Memory B cell (primary cell): ENCODE results near the gene FBXO28.
A peak's percentile ranks its signal among the peaks of the same experiment; 100 is the strongest.
"Not testable (repeated sequence)": the region's sequence is repeated elsewhere in the genome, so short reads cannot be mapped to it uniquely, and the experiment has no call there.

Experiments used
- ATAC-seq: fragments of 150-1000 bp; cut with Tn5 transposase; 2 replicates; pipeline ENCODE4 v1.10.0; 2021; ENCODE audit warnings: low read depth, mild to moderate bottlenecking, moderate library complexity
- DNase-seq, 2 donors: peaks; one replicate each; pipeline ENCODE4 v3.0.0; 2022; ENCODE audit warnings: low spot score in 2 of 2
- H3K27ac Mint-ChIP-seq: one replicate; pipeline ENCODE4 v1.8.0; 2022; ENCODE audit warnings: mild to moderate bottlenecking, moderate library complexity, mixed read lengths
- H3K27me3 Mint-ChIP-seq: one replicate; pipeline ENCODE4 v1.8.0; 2022; ENCODE audit warnings: mixed read lengths
- H3K36me3 Mint-ChIP-seq: one replicate; pipeline ENCODE4 v1.8.0; 2022; ENCODE audit warnings: mild to moderate bottlenecking, mixed read lengths
- H3K4me1 Mint-ChIP-seq: one replicate; pipeline ENCODE4 v1.8.0; 2022; ENCODE audit warnings: mixed read lengths
- H3K4me3 Mint-ChIP-seq: one replicate; pipeline ENCODE4 v1.8.0; 2022; ENCODE audit warnings: mild to moderate bottlenecking, moderate library complexity, mixed read lengths
- H3K9me3 Mint-ChIP-seq: one replicate; pipeline ENCODE4 v1.8.0; 2022; ENCODE audit warnings: mixed read lengths

Gene FBXO28

DNA sequence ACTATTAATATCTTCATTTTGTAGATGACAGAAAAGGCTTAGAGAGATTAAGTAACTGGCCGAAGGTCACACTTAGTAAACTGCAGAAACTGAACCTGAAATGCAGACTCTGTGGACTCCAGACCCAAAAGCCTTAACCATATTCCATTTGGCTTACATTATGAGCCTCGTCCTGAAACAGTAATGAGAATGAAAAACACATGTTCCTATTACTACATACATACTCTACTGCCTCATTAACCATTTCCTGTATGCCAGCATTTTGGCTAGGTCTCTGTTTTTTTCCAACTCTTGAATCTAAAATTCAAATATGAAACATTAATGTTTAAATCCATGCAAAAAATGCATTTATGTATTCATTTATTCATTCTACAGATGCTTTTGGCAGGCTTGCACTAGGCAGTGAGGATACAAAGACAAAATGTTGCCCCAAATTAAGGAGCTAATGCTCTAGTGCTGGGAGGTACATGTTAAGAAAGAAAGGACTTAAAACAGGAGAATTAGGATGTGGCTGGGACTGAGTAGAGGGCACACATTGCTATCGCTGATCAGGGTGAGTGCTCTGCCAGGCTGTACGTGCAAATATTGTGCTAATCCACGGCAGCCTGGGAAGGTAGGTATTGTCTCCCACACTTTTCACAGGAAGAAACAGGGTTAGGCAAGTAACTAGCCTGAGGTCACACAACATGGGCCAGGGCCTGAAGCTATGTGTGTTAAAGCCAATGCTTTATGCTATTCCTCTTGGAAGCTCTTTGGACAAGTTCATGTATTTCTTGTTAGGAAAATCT, 83.1 kb downstream of the FBXO28 start:
- DNase-seq: no peak
- Mint-ChIP-seq H3K4me1 (peaks cover 15% of the 10 kb centered on the region), H3K27me3 (no peaks in the 10 kb centered on the region), H3K4me3 (no peak overlapping the region), H3K36me3 (peaks cover 15% of the 10 kb centered on the region), H3K9me3 (no peaks in the 10 kb centered on the region), H3K27ac (peak overlapping the region; percentile 74)
- ATAC-seq: no peak

DNA sequence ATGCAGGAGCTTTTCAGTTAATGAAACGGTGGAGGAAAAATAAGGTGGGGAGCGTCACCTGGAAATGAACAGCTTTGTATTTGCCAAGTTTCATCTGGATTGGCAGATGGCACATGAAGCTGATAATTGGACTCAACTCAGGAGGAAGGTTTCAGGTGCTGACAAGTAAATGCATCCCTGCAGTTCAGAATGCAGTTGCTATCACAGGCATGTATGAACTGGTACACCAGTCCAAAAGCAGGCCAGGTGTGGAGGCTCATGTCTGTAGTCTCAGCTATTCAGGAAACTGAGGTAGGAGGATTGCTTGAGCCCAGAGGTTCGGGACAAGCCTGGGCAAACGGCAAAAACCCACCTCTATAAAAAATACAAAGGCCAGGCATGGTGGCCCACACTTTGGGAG, 84.7 kb downstream of the FBXO28 start:
- no peaks in the 10 kb centered on the region for H3K9me3 Mint-ChIP-seq

DNA sequence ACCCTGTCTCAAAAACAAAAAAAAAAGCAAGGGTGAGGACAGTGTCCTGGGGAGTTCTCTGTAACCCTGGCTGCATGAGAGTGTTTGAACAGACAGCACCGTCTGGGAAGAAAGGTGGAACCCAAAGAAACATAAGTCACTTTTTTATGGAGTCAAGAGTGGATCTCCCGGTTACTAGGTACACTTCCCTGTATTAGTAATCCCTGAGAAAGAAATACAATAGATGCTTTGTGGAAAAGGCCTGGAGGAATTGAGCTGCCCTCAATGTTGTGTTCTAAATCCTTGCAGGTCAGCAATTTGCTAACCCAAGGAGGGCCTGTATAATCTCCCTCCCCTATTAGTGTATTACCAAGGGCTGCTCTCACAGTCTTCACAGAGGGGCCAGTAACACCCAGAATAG, 85.8 kb downstream of the FBXO28 start:
- no peaks in the 10 kb centered on the region for H3K9me3 Mint-ChIP-seq
- peaks cover 28% of the 10 kb centered on the region for H3K4me1 Mint-ChIP-seq
- no peak for DNase-seq
- H3K36me3 Mint-ChIP-seq: peaks cover 5% of the 10 kb centered on the region
- H3K4me3 Mint-ChIP-seq: no peak overlapping the region
- H3K27me3 Mint-ChIP-seq: no peaks in the 10 kb centered on the region
- ATAC-seq: no peak
- no peak overlapping the region for H3K27ac Mint-ChIP-seq

More for the DNA sequence above, 84.7 kb downstream of the FBXO28 start:
- H3K4me1 Mint-ChIP-seq: peaks cover 23% of the 10 kb centered on the region
- H3K4me3 Mint-ChIP-seq: no peak overlapping the region
- H3K27me3 Mint-ChIP-seq: no peaks in the 10 kb centered on the region
- DNase-seq (no peak), ATAC-seq (no peak)
- peaks cover 8% of the 10 kb centered on the region for H3K36me3 Mint-ChIP-seq
- H3K27ac Mint-ChIP-seq: peak overlapping the region; percentile 2

- peaks cover 34% of the 10 kb centered on the region for H3K4me1 Mint-ChIP-seq
- no peak for ATAC-seq
- H3K9me3 Mint-ChIP-seq: no peaks in the 10 kb centered on the region
- peaks cover 2% of the 10 kb centered on the region for H3K36me3 Mint-ChIP-seq
- no peak overlapping the region for H3K27ac Mint-ChIP-seq
- DNase-seq: no peak
- H3K4me3 Mint-ChIP-seq: no peak overlapping the region
- no peaks in the 10 kb centered on the region for H3K27me3 Mint-ChIP-seq
Observed at GRCh38 chr1:224201383-224201782, 87.5 kb downstream of the FBXO28 start.

- no peak for ATAC-seq
- H3K4me1 Mint-ChIP-seq: peaks cover 34% of the 10 kb centered on the region
- H3K4me3 Mint-ChIP-seq: no peak overlapping the region
- no peaks in the 10 kb centered on the region for H3K9me3 Mint-ChIP-seq
- no peaks in the 10 kb centered on the region for H3K27me3 Mint-ChIP-seq
- DNase-seq: no peak
- no peak overlapping the region for H3K27ac Mint-ChIP-seq
- peaks cover 2% of the 10 kb centered on the region for H3K36me3 Mint-ChIP-seq
Observed at GRCh38 chr1:224201853-224202252, 87.9 kb downstream of the FBXO28 start.

- DNase-seq (peak; percentile 37 to 49), ATAC-seq (peak; percentile 93)
- H3K36me3 Mint-ChIP-seq: no peaks in the 10 kb centered on the region
- H3K27ac Mint-ChIP-seq: peak overlapping the region; percentile 24
- peak overlapping the region; percentile 69 for H3K4me3 Mint-ChIP-seq
- H3K9me3 Mint-ChIP-seq: no peaks in the 10 kb centered on the region
- H3K4me1 Mint-ChIP-seq: peaks cover 28% of the 10 kb centered on the region
- no peaks in the 10 kb centered on the region for H3K27me3 Mint-ChIP-seq
Observed at GRCh38 chr1:224203243-224204016, 89.5 kb downstream of the FBXO28 start.

DNA sequence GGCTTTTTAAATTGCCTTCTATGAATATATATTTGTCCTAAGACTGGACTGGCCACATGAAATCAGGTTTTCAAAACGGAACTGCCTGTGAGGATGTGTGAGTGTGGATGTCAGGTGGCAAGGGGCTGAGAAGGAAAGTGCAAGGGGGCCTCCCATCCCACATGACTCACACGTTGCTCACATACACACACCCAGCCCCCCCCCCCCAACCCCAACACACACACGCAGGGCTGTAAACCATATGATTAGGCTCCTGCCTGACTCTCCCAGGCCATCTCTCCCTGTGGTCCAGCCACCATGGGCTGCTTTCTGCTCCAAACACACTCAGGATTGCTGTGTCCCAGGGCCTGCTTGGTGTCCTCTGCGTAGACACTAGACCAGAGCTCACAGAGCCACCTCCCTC, 91.5 kb downstream of the FBXO28 start:
- no peak for ATAC-seq
- peak overlapping the region; percentile 66 for H3K4me3 Mint-ChIP-seq
- H3K4me1 Mint-ChIP-seq: peaks cover 31% of the 10 kb centered on the region
- H3K27me3 Mint-ChIP-seq: no peaks in the 10 kb centered on the region
- peak overlapping the region; percentile 72 for H3K27ac Mint-ChIP-seq
- DNase-seq: no peak
- no peaks in the 10 kb centered on the region for H3K36me3 Mint-ChIP-seq
- H3K9me3 Mint-ChIP-seq: no peaks in the 10 kb centered on the region

DNA sequence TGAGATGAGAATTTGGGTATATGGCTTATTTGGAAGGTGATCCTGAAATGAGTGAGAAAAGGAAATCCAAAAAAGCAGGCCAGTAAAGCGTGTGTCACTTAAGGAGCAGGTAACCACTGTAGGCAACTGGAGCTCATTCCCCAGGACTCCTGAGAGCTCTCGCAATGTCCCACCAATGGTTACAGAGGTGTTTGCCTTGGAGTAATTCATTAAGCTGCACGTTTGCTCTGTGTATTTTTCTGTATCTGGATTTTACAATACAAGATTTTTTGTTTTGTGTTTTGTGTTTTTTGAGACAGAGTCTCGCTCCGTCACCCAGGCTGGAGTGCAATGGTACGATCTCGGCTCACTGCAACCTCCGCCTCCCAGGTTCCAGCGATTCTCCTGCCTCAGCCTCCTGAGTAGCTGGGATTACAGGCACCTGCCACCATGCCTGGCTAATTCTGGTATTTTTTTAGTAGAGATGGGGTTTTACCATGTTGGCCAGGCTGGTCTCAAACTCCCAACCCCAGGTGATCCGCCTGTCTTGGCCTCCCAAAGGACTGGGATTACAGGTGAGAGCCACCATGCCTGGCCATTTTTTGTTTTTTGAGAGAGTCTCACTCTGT, 92.1 kb downstream of the FBXO28 start:
- H3K27me3 Mint-ChIP-seq, ATAC-seq, DNase-seq, H3K9me3 Mint-ChIP-seq, H3K36me3 Mint-ChIP-seq, H3K4me3 Mint-ChIP-seq: not testable (repeated sequence)
- peaks cover 31% of the 10 kb centered on the region for H3K4me1 Mint-ChIP-seq
- peak overlapping the region; percentile 72 for H3K27ac Mint-ChIP-seq

GRCh38 chr1:224211206-224211962, 97.5 kb downstream of the FBXO28 start:
- ATAC-seq: no peak
- DNase-seq: no peak
- no peaks in the 10 kb centered on the region for H3K27me3 Mint-ChIP-seq
- H3K4me3 Mint-ChIP-seq: no peak overlapping the region
- H3K36me3 Mint-ChIP-seq: no peaks in the 10 kb centered on the region
- H3K27ac Mint-ChIP-seq: no peak overlapping the region
- H3K4me1 Mint-ChIP-seq: peaks cover 13% of the 10 kb centered on the region
- H3K9me3 Mint-ChIP-seq: no peaks in the 10 kb centered on the region
